ENCODE data around the gene ENO2. TPM values are rescaled to one million over a fixed set of nuclear protein-coding genes. Genes with fewer than 3 reads are reported as not detected.

Gene ENO2
- total RNA-seq, 4 donors from 2014 or later, result 4.6 to 11.7 (median 8.8) TPM

DNA sequence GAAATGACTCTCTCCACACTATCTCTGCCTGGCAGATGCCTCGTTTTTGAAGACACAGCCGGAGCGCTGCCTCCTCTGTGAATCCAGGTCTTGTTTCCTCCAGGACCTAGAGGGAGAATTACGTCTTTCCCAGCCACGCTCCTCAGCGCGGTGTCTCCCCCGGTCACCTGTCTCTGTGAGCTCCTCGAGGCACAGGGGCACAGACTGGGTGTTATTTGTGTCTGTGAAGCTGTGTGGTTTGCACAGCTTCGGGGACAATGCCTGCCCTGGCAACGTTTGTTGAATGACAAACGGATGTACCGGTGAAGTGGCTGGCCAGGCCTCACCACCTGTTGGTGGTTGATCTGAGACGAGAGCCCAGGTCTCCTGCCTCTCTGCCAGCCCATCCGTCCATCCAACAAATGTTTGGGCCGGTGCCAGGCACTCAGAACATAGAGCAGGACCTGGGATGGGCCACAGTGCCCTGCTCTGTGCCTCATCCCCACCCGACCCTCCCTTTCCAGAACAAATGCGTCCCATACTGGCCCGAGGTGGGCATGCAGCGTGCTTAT, 42.8 kb downstream of the ENO2 start:
- H3K27me3 ChIP-seq, result no peaks in the 10 kb centered on the region
- DNase-seq, result peak in 2 of 3 donors; percentile 21 to 51
- TF ChIP-seq POLR2A (IDR thresholded peaks at IDR 0.05), result no peak
- TF ChIP-seq, protein P1, sequence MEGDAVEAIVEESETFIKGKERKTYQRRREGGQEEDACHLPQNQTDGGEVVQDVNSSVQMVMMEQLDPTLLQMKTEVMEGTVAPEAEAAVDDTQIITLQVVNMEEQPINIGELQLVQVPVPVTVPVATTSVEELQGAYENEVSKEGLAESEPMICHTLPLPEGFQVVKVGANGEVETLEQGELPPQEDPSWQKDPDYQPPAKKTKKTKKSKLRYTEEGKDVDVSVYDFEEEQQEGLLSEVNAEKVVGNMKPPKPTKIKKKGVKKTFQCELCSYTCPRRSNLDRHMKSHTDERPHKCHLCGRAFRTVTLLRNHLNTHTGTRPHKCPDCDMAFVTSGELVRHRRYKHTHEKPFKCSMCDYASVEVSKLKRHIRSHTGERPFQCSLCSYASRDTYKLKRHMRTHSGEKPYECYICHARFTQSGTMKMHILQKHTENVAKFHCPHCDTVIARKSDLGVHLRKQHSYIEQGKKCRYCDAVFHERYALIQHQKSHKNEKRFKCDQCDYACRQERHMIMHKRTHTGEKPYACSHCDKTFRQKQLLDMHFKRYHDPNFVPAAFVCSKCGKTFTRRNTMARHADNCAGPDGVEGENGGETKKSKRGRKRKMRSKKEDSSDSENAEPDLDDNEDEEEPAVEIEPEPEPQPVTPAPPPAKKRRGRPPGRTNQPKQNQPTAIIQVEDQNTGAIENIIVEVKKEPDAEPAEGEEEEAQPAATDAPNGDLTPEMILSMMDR (IDR thresholded peaks at IDR 0.05), result no peak
- H3K27ac ChIP-seq, result peak overlapping the region; percentile 6 to 100 (median 68)
- H3K4me3 ChIP-seq, result no peak overlapping the region
- peaks cover 0 to 23% (median 0%) of the 10 kb centered on the region in 3 donors for H3K36me3 ChIP-seq
- H3K4me1 ChIP-seq, result peaks cover 9 to 76% (median 63%) of the 10 kb centered on the region in 4 donors
- no peaks in the 10 kb centered on the region for H3K9me3 ChIP-seq

DNA sequence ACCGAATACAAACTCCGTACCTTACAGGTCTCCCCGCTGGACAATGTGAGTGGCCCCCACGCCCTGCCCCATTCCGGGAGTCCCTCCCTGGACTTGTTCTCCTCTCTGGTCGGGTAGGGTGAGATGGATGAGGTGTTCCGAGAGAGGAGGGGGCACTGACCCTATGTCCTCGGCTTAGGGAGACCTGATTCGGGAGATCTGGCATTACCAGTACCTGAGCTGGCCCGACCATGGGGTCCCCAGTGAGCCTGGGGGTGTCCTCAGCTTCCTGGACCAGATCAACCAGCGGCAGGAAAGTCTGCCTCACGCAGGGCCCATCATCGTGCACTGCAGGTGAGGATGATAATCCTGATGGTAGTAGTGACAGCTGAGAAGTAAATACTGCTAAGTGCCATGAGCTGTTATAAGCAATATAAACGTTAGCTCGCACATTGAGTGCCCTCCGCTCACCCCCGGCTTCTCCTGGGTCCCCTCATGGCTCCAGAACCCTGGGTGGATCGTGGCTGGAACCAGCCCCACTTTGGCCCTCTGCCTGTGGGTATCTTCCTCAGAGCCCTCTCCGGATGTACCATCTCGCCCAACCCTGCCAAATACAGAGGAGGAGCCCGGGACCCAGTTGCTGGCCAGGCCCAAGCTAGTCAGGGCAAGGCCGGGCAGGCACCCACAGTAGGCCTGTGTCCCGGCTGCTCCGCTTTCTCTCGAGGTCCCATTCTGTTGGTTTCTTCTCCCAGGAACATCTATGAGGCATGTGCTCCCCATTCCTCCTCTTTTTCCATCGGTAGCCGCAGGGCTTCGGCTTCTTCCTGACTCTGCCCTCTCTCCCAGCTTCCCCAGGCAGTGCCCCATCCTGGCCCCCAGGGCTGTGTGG, 43.6 kb downstream of the ENO2 start:
- Histone ChIP-seq H3K4me3 (peak overlapping the region in 1 of 4 donors; percentile 32), H3K36me3 (peaks cover 0 to 17% (median 0%) of the 10 kb centered on the region in 3 donors), H3K4me1 (peaks cover 9 to 77% (median 65%) of the 10 kb centered on the region in 4 donors), H3K27me3 (no peaks in the 10 kb centered on the region), H3K9me3 (no peaks in the 10 kb centered on the region), H3K27ac (peak overlapping the region; percentile 64 to 100 (median 77))
- DNase-seq, result no peak
- TF ChIP-seq, protein P1 (IDR thresholded peaks at IDR 0.05), result no peak
- no peak for TF ChIP-seq POLR2A (IDR thresholded peaks at IDR 0.05)

DNA sequence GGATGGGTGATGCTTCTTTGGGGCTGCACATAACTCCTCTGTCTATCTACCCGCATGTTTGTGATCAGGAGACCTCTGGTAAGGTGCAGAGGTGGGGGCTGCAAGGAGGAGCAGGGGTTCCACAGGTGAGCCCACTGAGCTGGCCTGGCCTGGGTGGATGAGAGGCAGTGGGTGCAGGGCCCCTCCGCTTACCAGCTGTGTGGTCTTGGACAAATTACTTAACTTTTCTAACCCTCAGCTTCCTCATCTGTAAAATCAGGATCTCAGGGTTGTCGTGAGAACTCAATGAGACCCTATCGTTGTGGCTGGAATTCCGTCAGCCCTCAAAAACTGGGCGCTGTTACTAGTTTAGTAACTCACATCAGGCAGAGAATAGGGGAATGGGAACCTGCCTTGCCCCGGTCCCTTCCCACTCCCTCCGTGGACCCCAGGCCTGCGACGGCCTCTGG, 44.3 kb downstream of the ENO2 start:
- DNase-seq, result no peak
- Histone ChIP-seq H3K4me1 (peaks cover 9 to 77% (median 65%) of the 10 kb centered on the region in 4 donors), H3K27me3 (no peaks in the 10 kb centered on the region), H3K27ac (peak overlapping the region; percentile 64 to 100 (median 77)), H3K4me3 (peak overlapping the region in 2 of 4 donors; percentile 6 to 32), H3K9me3 (no peaks in the 10 kb centered on the region), H3K36me3 (peaks cover 0 to 17% (median 0%) of the 10 kb centered on the region in 3 donors)
- TF ChIP-seq POLR2A (IDR thresholded peaks at IDR 0.05), result no peak
- TF ChIP-seq, protein P1 (IDR thresholded peaks at IDR 0.05), result no peak

DNA sequence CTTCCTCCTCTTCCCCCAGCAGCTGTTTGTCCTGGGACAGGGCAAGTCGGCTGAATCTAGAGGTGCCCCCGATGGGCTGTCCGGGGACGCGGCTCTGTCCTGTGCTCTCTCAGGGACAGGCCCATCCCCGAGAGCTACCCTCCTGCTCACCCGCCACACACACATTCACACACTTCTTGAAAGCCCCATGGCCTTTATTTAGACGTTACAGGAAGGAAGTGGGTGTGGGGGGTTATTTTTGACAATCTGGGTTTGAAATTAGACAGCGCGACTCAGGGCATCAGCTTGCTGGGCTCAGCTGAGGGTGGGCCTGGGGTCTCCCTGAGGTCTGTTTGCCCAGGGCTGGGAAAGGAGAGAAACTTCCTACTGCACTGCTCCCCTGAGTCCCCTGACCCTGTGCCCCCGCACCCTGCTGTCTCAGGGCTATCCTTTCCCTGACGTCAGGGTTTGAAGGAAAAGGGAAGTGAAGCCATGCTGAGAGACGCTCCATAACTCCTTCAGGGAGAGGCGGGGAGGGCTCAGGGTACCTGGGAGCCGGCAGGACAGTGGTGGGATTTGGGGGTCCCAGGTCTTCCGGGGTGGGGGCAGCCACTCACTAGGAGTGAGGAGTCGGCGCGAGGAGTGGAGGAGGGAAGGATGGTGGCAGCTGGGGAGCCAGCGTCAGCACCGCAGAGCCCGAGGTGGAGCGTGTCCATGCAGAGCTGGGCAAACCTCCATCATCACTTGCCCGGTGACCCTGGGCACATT, 44.9 kb downstream of the ENO2 start:
- H3K9me3 ChIP-seq, result no peaks in the 10 kb centered on the region
- peak; percentile 51 to 91 (median 87) for DNase-seq
- peak overlapping the region; percentile 64 to 100 (median 77) for H3K27ac ChIP-seq
- peak overlapping the region in 2 of 4 donors; percentile 16 to 32 for H3K4me3 ChIP-seq
- peaks cover 9 to 76% (median 62%) of the 10 kb centered on the region in 4 donors for H3K4me1 ChIP-seq
- TF ChIP-seq POLR2A (IDR thresholded peaks at IDR 0.05), result peak in 1 of 2 donors; percentile 34
- TF ChIP-seq, protein P1 (IDR thresholded peaks at IDR 0.05), result no peak
- no peaks in the 10 kb centered on the region for H3K27me3 ChIP-seq
- H3K36me3 ChIP-seq, result peaks cover 0 to 17% (median 0%) of the 10 kb centered on the region in 3 donors
